K562 (cell line): ENCODE measurements around the gene KRT77. TPM values are rescaled to one million over a fixed set of nuclear protein-coding genes. Genes with fewer than 3 reads are reported as not detected.
"Not testable (repeated sequence)": the region's sequence is repeated elsewhere in the genome, so short reads cannot be mapped to it uniquely, and the experiment has no call there.

Source experiments
- ATAC-seq: fragments of 200-7000 bp; cut with Tn5 transposase; 3 replicates; pipeline ENCODE4 v1.9.1; 2020; ENCODE audit warnings: moderate library complexity
- BruUV-seq: library from RNA; stranded (reverse); fragments of 400-500 nt; replicated peaks from 2 replicates; lab custom pipeline; 2021; lab: Mats Ljungman, UMichigan
- CTCF ChIA-PET: fragments of 300-600 bp; formaldehyde crosslinking; extraction: SDS; loops from one replicate; lab custom pipeline; 2021; ENCODE audit warnings: low intra/inter-chr PET ratio; lab: Yijun Ruan, JAX
- POLR2A ChIA-PET: fragments of 300-600, 350-650 bp; sonication (Branson Sonifier 250); formaldehyde crosslinking; extraction: SDS; loops from one replicate; lab custom pipeline; 2021; ENCODE audit warnings: antibody characterized with exemption, inconsistent platforms; lab: Yijun Ruan, JAX
- DNase-seq, 4 experiments: peaks; one replicate each; pipeline versions ENCODE4 v3.0.0 to v3.0.0-alpha.2; 2011 to 2018; ENCODE audit warnings: low spot score in 3 of 4, mixed read lengths in 3 of 4; ENCODE audit errors: extremely low read depth in 1 of 4
- FAIRE-seq: peaks from 2 replicates; lab custom pipeline; 2011; peaks lifted over from hg19 to GRCh38; lab: Jason Lieb, UNC
- H2AFZ ChIP-seq: 2 replicates; pipeline ENCODE4 v1.6.0; 2011; ENCODE audit warnings: low read depth, low read length, control low read depth, inconsistent platforms
- H3K27ac ChIP-seq: fragments of 200-600 bp; 3 replicates; pipeline ENCODE4 v1.8.0; 2011; ENCODE audit warnings: low read depth, mild to moderate bottlenecking, control low read depth, inconsistent platforms, low read length, moderate library complexity, mixed read lengths; ENCODE audit errors: extremely low read depth
- H3K27me3 ChIP-seq, 2 experiments: fragments of 300-600 bp in 1 of 2; 2 replicates in 1 of 2; 3 replicates in 1 of 2; pipeline versions ENCODE4 v1.6.0 to v1.8.0; 2011; ENCODE audit warnings: inconsistent platforms in 2 of 2, low read length in 2 of 2, mild to moderate bottlenecking in 1 of 2, mixed read lengths in 1 of 2, moderate library complexity in 1 of 2; ENCODE audit not compliant: control insufficient read depth in 2 of 2, insufficient read depth in 2 of 2
- H3K36me3 ChIP-seq: fragments of 300-600 bp; 3 replicates; pipeline ENCODE4 v1.8.0; 2011; ENCODE audit warnings: mild to moderate bottlenecking, low read length, inconsistent platforms; ENCODE audit not compliant: control insufficient read depth, insufficient read depth
- H3K4me1 ChIP-seq, 2 experiments: fragments of 200-600 bp in 1 of 2; replicated peaks in 1 of 2; 2 replicates in 1 of 2; 3 replicates in 1 of 2; pipeline versions ENCODE4 v1.5.1 to v1.8.0; 2011; ENCODE audit warnings: inconsistent platforms in 2 of 2, low read length in 2 of 2, mild to moderate bottlenecking in 1 of 2, mixed read lengths in 1 of 2, moderate library complexity in 1 of 2; ENCODE audit not compliant: control insufficient read depth in 2 of 2, insufficient read depth in 2 of 2
- H3K4me2 ChIP-seq: 2 replicates; pipeline ENCODE4 v1.6.1; 2011; ENCODE audit warnings: low read length, control low read depth, inconsistent platforms, mixed read lengths; ENCODE audit not compliant: insufficient read depth
- H3K4me3 ChIP-seq: fragments of 200-600 bp; sonication (generic), shearing (Covaris generic); 2 replicates; pipeline ENCODE4 v1.5.1; 2016; ENCODE audit warnings: control low read depth, inconsistent platforms
- H3K79me2 ChIP-seq: fragments of 200-600 bp; 3 replicates; pipeline ENCODE4 v1.8.0; 2011; ENCODE audit warnings: low read length, inconsistent platforms; ENCODE audit not compliant: control insufficient read depth, insufficient read depth
- H3K9ac ChIP-seq, 2 experiments: 2 replicates each; pipeline versions ENCODE4 v1.6.0 to v1.6.1; 2011; ENCODE audit warnings: low read depth in 2 of 2, low read length in 2 of 2, control low read depth in 1 of 2, inconsistent platforms in 1 of 2, mild to moderate bottlenecking in 1 of 2, mixed read lengths in 1 of 2; ENCODE audit not compliant: insufficient read depth in 1 of 2
- H3K9me1 ChIP-seq: one replicate; pipeline ENCODE4 v1.6.0; 2011; ENCODE audit warnings: inconsistent platforms, mild to moderate bottlenecking, low read length, moderate library complexity; ENCODE audit not compliant: control insufficient read depth, insufficient read depth
- H3K9me3 ChIP-seq: replicated peaks from 2 replicates; pipeline ENCODE4 v1.5.1; 2011; ENCODE audit warnings: low read depth, low read length, inconsistent platforms; ENCODE audit not compliant: control insufficient read depth, insufficient read depth
- H4K20me1 ChIP-seq: replicated peaks from 2 replicates; pipeline ENCODE4 v1.6.1; 2011; ENCODE audit warnings: low read length, inconsistent platforms, mixed read lengths; ENCODE audit not compliant: control insufficient read depth, insufficient read depth
- BCOR ChIP-seq: fragments of 450-650 bp; IDR thresholded peaks from 2 replicates; pipeline ENCODE4 v1.6.1; 2016
- ESRRA ChIP-seq: fragments of 450-650 bp; IDR thresholded peaks from 2 replicates; pipeline ENCODE4 v1.6.1; 2014; ENCODE audit warnings: low read depth, mild to moderate bottlenecking, moderate library complexity, borderline replicate concordance
- KDM1A ChIP-seq, 2 experiments: fragments of 450-650 bp; IDR thresholded peaks; 2 replicates each; pipeline ENCODE4 v1.6.1; 2016; ENCODE audit warnings: mild to moderate bottlenecking in 2 of 2
- SPI1 ChIP-seq: IDR thresholded peaks from 2 replicates; pipeline ENCODE4 v1.6.1; 2011; ENCODE audit warnings: low read depth, low read length, control low read depth, borderline replicate concordance
- ZNF146 ChIP-seq: IDR thresholded peaks from one replicate; pipeline ENCODE4 v1.6.1; 2018; ENCODE audit warnings: missing compliant biosample characterization; ENCODE audit not compliant: unreplicated experiment
- WGBS: fragments of 100-300 bp; shearing (Covaris generic); methylation state at CpG from one replicate; pipeline ENCODE4 v1.1.6; 2016; ENCODE audit warnings: low coverage, mixed read lengths; ENCODE audit not compliant: insufficient coverage; ENCODE audit errors: missing lambda C conversion rate; 5-methylcytosine and 5-hydroxymethylcytosine counted together
- in situ Hi-C: fragments of 300-500 bp; cut with MboI; formaldehyde crosslinking; loops from 4 replicates; pipeline ENCODE4 v1.15.0; 2018; ENCODE audit warnings: inconsistent platforms, mixed read lengths
- intact Hi-C: fragments of 100-400 bp; cut with micrococcal nuclease; formaldehyde crosslinking; loops from 2 replicates; pipeline ENCODE4 v1.14.2; 2022
- polyA plus RNA-seq, 8 experiments: library from polyadenylated mRNA; depleted of rRNA in 4 of 8; stranded (reverse) in 5 of 8; unstranded in 3 of 8; fragments of >200 nt; fragmentation: Nextera tagmentation in 2 of 8; fragmentation: Illumina TruSeq in 1 of 8; extraction: Ambion mirVana in 2 of 8; extraction: Trizol in 1 of 8; gene quantifications; 2 replicates each; pipeline versions ENCODE4 v1.2.1 to v1.2.3, GENCODE V29; 2011 to 2014; ENCODE audit warnings: inconsistent platforms in 1 of 8, missing spikeins in 1 of 8
- total RNA-seq, 7 experiments: library from RNA; depleted of rRNA in 6 of 7; stranded (reverse); fragments of >200 nt in 6 of 7; fragmentation: Illumina TruSeq in 2 of 7; extraction: Trizol in 2 of 7; gene quantifications; 2 replicates each; pipeline versions ENCODE4 v1.2.1 to v1.2.3, GENCODE V29; 2011 to 2021; ENCODE audit warnings: low replicate concordance in 1 of 7
- TF ChIP-seq, protein P1 (sequence below): IDR thresholded peaks from 3 replicates; pipeline ENCODE4 v1.6.1; 2011; ENCODE audit warnings: borderline replicate concordance, mild to moderate bottlenecking, moderate library complexity; ENCODE audit not compliant: insufficient read length; ENCODE audit errors: extremely low read depth

The KRT77 gene
- total and polyA plus RNA-seq, 9 of the 15 experiments (the other 6 are each of a cell fraction or from before 2014, with no cell fraction given): not detected

DNA sequence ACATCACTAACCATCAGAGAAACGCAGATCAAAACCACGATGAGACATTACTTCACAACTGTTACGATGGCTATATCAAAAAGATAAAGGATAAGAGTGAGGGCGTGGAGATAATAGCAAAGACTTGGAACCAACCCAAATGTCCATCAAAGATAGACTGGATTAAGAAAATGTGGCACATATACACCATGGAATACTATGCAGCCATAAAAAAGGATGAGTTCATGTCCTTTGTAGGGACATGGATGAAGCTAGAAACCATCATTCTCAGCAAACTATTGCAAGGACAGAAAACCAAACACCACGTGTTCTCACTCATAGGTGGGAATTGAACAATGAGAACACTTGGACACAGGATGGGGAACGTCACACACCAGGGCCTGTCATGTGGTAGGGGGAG lies 8.8 kb upstream of the KRT77 start:
- H3K4me3 ChIP-seq, DNase-seq, H3K79me2 ChIP-seq, H2AFZ ChIP-seq, in situ Hi-C loops, CTCF ChIA-PET, FAIRE-seq, ATAC-seq, H3K9me1 ChIP-seq, H3K36me3 ChIP-seq, POLR2A ChIA-PET, intact Hi-C loops: not testable (repeated sequence)
- H3K27me3 ChIP-seq: peaks cover 31 to 32% of the 10 kb centered on the region in 2 experiments
- WGBS: 36% methylated on average over 6 of the region's 6 CpGs
- peaks cover 11% of the 10 kb centered on the region; the same call in 1 of the 2 replicates for H4K20me1 ChIP-seq
- H3K4me1 ChIP-seq: peaks cover 14 to 21% of the 10 kb centered on the region in 2 experiments; a peak in 4 of 5 replicates
- TF ChIP-seq BCOR (peak; percentile 67; the same call in 1 of the 2 replicates), ZNF146 (CRISPR knock-in tag) (peak; percentile 63), KDM1A (IDR thresholded peaks at IDR 0.05) (peak in 1 of 2 experiments; percentile 27; a peak in 1 of 4 replicates)
- TF ChIP-seq, all 486 proteins: peak for 3; not testable (repeated sequence) for 483
- not testable (repeated sequence) for H3K9ac ChIP-seq, BruUV-seq, H3K9me3 ChIP-seq, H3K27ac ChIP-seq, H3K4me2 ChIP-seq

DNA sequence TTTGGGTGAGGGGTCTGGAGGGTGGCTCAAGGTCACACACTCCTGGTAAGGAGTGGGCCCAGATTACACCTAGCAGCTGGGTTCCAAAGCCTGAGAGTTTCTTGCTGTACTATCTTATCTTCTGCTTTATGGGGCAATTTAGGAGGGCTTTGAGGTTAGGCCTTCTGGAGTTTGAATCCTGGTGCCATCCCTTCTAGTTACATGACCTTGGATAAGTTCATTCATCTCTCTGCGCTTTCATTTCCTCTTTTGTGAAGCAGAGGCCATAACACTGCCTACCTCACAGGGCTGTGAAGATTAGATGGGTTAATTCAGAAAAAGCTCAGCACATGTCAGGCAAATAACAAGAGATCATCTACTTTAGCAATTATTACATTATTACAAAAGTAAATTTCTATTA lies 7.4 kb upstream of the KRT77 start:
- Histone ChIP-seq H3K36me3 (no peaks in the 10 kb centered on the region), H3K4me2 (no peak overlapping the region), H3K4me3 (no peak overlapping the region), H3K9ac (no peak overlapping the region), H3K4me1 (peaks cover 14 to 21% of the 10 kb centered on the region in 2 experiments; a peak in 4 of 5 replicates), H3K27me3 (peaks cover 22 to 24% of the 10 kb centered on the region in 2 experiments), H3K9me1 (no peaks in the 10 kb centered on the region), H4K20me1 (peaks cover 8% of the 10 kb centered on the region; the same call in 1 of the 2 replicates), H3K79me2 (no peaks in the 10 kb centered on the region), H3K9me3 (no peaks in the 10 kb centered on the region), H3K27ac (no peak overlapping the region), H2AFZ (no peak overlapping the region)
- no peak for DNase-seq
- POLR2A ChIA-PET: interaction anchor here (0.9 to 1.0 kb wide), 2 partner anchors 130 to 217 kb away, joined by 3 to 5 read pairs; no protein-coding TSS in a partner anchor
- BruUV-seq: no TSS peak
- CTCF ChIA-PET: no interaction called here
- intact Hi-C loops (no loop called here), in situ Hi-C loops (no loop called here)
- TF ChIP-seq SPI1 (peak; percentile 75; the same call in 1 of the 2 replicates), ESRRA (peak; percentile 62; the same call in 1 of the 2 replicates)
- TF ChIP-seq, protein P1, sequence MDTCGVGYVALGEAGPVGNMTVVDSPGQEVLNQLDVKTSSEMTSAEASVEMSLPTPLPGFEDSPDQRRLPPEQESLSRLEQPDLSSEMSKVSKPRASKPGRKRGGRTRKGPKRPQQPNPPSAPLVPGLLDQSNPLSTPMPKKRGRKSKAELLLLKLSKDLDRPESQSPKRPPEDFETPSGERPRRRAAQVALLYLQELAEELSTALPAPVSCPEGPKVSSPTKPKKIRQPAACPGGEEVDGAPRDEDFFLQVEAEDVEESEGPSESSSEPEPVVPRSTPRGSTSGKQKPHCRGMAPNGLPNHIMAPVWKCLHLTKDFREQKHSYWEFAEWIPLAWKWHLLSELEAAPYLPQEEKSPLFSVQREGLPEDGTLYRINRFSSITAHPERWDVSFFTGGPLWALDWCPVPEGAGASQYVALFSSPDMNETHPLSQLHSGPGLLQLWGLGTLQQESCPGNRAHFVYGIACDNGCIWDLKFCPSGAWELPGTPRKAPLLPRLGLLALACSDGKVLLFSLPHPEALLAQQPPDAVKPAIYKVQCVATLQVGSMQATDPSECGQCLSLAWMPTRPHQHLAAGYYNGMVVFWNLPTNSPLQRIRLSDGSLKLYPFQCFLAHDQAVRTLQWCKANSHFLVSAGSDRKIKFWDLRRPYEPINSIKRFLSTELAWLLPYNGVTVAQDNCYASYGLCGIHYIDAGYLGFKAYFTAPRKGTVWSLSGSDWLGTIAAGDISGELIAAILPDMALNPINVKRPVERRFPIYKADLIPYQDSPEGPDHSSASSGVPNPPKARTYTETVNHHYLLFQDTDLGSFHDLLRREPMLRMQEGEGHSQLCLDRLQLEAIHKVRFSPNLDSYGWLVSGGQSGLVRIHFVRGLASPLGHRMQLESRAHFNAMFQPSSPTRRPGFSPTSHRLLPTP: no peak
- WGBS: 38% methylated on average over 1 of the region's 1 CpG
- ATAC-seq: no peak
- no peak for FAIRE-seq
